HCT116 (cell line): ENCODE measurements around the gene DBP. TPM values are rescaled to one million over a fixed set of nuclear protein-coding genes. Genes with fewer than 3 reads are reported as not detected.

Experiments used
- ATAC-seq: fragments of 200-7000 bp; cut with Tn5 transposase; 2 replicates; pipeline ENCODE4 v1.9.1; 2020; ENCODE audit warnings: mild to moderate bottlenecking, moderate library complexity
- BruUV-seq: library from RNA; stranded (reverse); fragments of 400-500 nt; replicated peaks from 2 replicates; lab custom pipeline; 2021; lab: Mats Ljungman, UMichigan
- CTCF ChIA-PET: fragments of 300-600 bp; sonication (Branson Sonifier 250); formaldehyde crosslinking; loops from one replicate; lab custom pipeline; 2021; ENCODE audit warnings: antibody characterized with exemption; lab: Charles Lee
- POLR2A ChIA-PET: fragments of 300-600, 350-600 bp; sonication (Branson Sonifier 250); formaldehyde crosslinking; loops from one replicate; lab custom pipeline; 2021; ENCODE audit warnings: antibody characterized with exemption; lab: Charles Lee
- RAD21 ChIA-PET, 2 experiments: fragments of 300-600 bp; sonication (Branson Sonifier 250); formaldehyde crosslinking; loops; one replicate each; lab custom pipeline; 2023; ENCODE audit warnings: low total read pairs in 2 of 2; ENCODE audit not compliant: uncharacterized antibody in 2 of 2, unreplicated experiment in 2 of 2, low non-redundant PET in 1 of 2; lab: Charles Lee
- DNase-seq: peaks from one replicate; pipeline ENCODE4 v3.0.0-alpha.2; 2010; ENCODE audit warnings: low read depth, low spot score
- H2AFZ ChIP-seq: fragments of 200-600 bp; shearing (Covaris generic), sonication (generic); 2 replicates; pipeline ENCODE4 v1.6.1; 2017; ENCODE audit warnings: low read depth, mixed run types, mixed read lengths, antibody characterized with exemption, low read length; ENCODE audit not compliant: poor library complexity, severe bottlenecking
- H3K27ac ChIP-seq: 2 replicates; pipeline ENCODE4 v1.5.1; 2012; ENCODE audit warnings: low read depth, low read length
- H3K27me3 ChIP-seq: fragments of 200-600 bp; sonication (generic); 2 replicates; pipeline ENCODE4 v1.6.1; 2016; ENCODE audit warnings: mixed run types, low read length, mixed read lengths; ENCODE audit not compliant: insufficient read depth
- H3K36me3 ChIP-seq, 2 experiments: fragments of 200-500 bp in 1 of 2; fragments of 200-600 bp in 1 of 2; sonication (Bioruptor generic) in 1 of 2; sonication (generic) in 1 of 2; 2 replicates each; pipeline versions ENCODE4 v1.5.1 to v1.6.1; 2014 to 2016; ENCODE audit warnings: low read length in 2 of 2, inconsistent platforms in 1 of 2, mixed read lengths in 1 of 2, mixed run types in 1 of 2; ENCODE audit not compliant: insufficient read depth in 2 of 2, control insufficient read depth in 1 of 2
- H3K4me1 ChIP-seq, 2 experiments: fragments of 200-600 bp in 1 of 2; sonication (generic) in 1 of 2; 2 replicates each; pipeline versions ENCODE4 v1.5.1 to v1.6.1; 2012 to 2017; ENCODE audit warnings: low read length in 2 of 2, inconsistent platforms in 1 of 2, mild to moderate bottlenecking in 1 of 2, mixed read lengths in 1 of 2, mixed run types in 1 of 2, moderate library complexity in 1 of 2; ENCODE audit not compliant: insufficient read depth in 2 of 2, control insufficient read depth in 1 of 2
- H3K4me2 ChIP-seq: fragments of 200-600 bp; sonication (generic); 2 replicates; pipeline ENCODE4 v1.6.1; 2017; ENCODE audit warnings: mixed run types, low read length, mixed read lengths
- H3K4me3 ChIP-seq, 2 experiments: fragments of 200-600 bp in 1 of 2; sonication (generic) in 1 of 2; replicated peaks in 1 of 2; 2 replicates each; pipeline ENCODE4 v1.5.1; 2011 to 2016; ENCODE audit warnings: low read length in 2 of 2, control low read depth in 1 of 2, low read depth in 1 of 2, mild to moderate bottlenecking in 1 of 2, mixed read lengths in 1 of 2, mixed run types in 1 of 2
- H3K79me2 ChIP-seq: fragments of 200-600 bp; sonication (generic); 2 replicates; pipeline ENCODE4 v1.6.1; 2017; ENCODE audit warnings: mild to moderate bottlenecking, mixed run types, low read length, moderate library complexity, mixed read lengths; ENCODE audit not compliant: insufficient read depth
- H3K9ac ChIP-seq: fragments of 200-600 bp; sonication (generic); 2 replicates; pipeline ENCODE4 v1.6.1; 2016; ENCODE audit warnings: low read length, mixed read lengths
- H3K9me2 ChIP-seq: fragments of 200-600 bp; sonication (generic), shearing (Covaris generic); 2 replicates; pipeline ENCODE4 v1.6.1; 2017; ENCODE audit warnings: mixed run types, mild to moderate bottlenecking, moderate library complexity; ENCODE audit not compliant: insufficient read depth
- H3K9me3 ChIP-seq, 2 experiments: fragments of 200-500 bp in 1 of 2; fragments of 200-600 bp in 1 of 2; sonication (Bioruptor generic) in 1 of 2; sonication (generic) in 1 of 2; 2 replicates each; pipeline ENCODE4 v1.6.1; 2014 to 2017; ENCODE audit warnings: low read length in 2 of 2, mixed read lengths in 2 of 2, inconsistent platforms in 1 of 2, low read depth in 1 of 2, mild to moderate bottlenecking in 1 of 2, mixed run types in 1 of 2, moderate library complexity in 1 of 2; ENCODE audit not compliant: control insufficient read depth in 1 of 2, insufficient read depth in 1 of 2
- H4K20me1 ChIP-seq: fragments of 200-600 bp; sonication (generic), shearing (Covaris generic); 2 replicates; pipeline ENCODE4 v1.6.1; 2017; ENCODE audit warnings: mixed run types, mild to moderate bottlenecking, moderate library complexity; ENCODE audit not compliant: insufficient read depth
- EGR1 ChIP-seq: IDR thresholded peaks from 2 replicates; pipeline ENCODE4 v1.6.1; 2012; ENCODE audit warnings: low read depth
- ELF1 ChIP-seq: IDR thresholded peaks from 2 replicates; pipeline ENCODE4 v1.6.1; 2012; ENCODE audit warnings: low read depth, borderline replicate concordance
- EZH2 ChIP-seq: fragments of 200-600 bp; sonication (generic); IDR thresholded peaks from 2 replicates; pipeline ENCODE4 v1.6.1; 2017; ENCODE audit warnings: antibody characterized with exemption, mixed run types
- EZH2phosphoT487 ChIP-seq: fragments of 200-600 bp; IDR thresholded peaks from 2 replicates; pipeline ENCODE4 v1.6.1; 2018; ENCODE audit warnings: antibody characterized with exemption, borderline replicate concordance
- FOSL1 ChIP-seq: IDR thresholded peaks from 2 replicates; pipeline ENCODE4 v1.6.1; 2012; ENCODE audit warnings: low read depth
- JUND ChIP-seq: IDR thresholded peaks from 2 replicates; pipeline ENCODE4 v1.6.1; 2012
- POLR2A ChIP-seq: IDR thresholded peaks from 2 replicates; pipeline ENCODE4 v1.7.0; 2011; ENCODE audit warnings: borderline replicate concordance; ENCODE audit not compliant: insufficient read depth, insufficient read length; ENCODE audit errors: extremely low read depth
- POLR2AphosphoS5 ChIP-seq: IDR thresholded peaks from 2 replicates; pipeline ENCODE4 v1.6.1; 2011; ENCODE audit warnings: mild to moderate bottlenecking, low read depth, low read length, moderate library complexity
- RAD21 ChIP-seq: IDR thresholded peaks from 2 replicates; pipeline ENCODE4 v1.6.1; 2012; ENCODE audit warnings: low read depth, mild to moderate bottlenecking
- SP1 ChIP-seq: IDR thresholded peaks from 2 replicates; pipeline ENCODE4 v1.6.1; 2012; ENCODE audit warnings: low read depth
- SRF ChIP-seq: IDR thresholded peaks from 2 replicates; pipeline ENCODE4 v1.6.1; 2012; ENCODE audit warnings: low read depth
- TCF7L2 ChIP-seq: IDR thresholded peaks from 2 replicates; pipeline ENCODE4 v1.7.0; 2011; ENCODE audit warnings: borderline replicate concordance, inconsistent platforms; ENCODE audit not compliant: insufficient read depth, insufficient read length; ENCODE audit errors: extremely low read depth
- YY1 ChIP-seq: IDR thresholded peaks from 2 replicates; pipeline ENCODE4 v1.6.1; 2011; ENCODE audit warnings: low read length, low read depth, moderate library complexity, mild to moderate bottlenecking; ENCODE audit not compliant: insufficient replicate concordance; ENCODE audit errors: extremely low read depth
- ZFX ChIP-seq: fragments of 450-650 bp; IDR thresholded peaks from 2 replicates; pipeline ENCODE4 v1.6.1; 2017
- ZNF274 ChIP-seq: fragments of 200-500 bp; sonication (Bioruptor generic); IDR thresholded peaks from 2 replicates; pipeline ENCODE4 v1.6.1; 2014; ENCODE audit warnings: mild to moderate bottlenecking, low read depth, low read length, inconsistent platforms
- intact Hi-C: fragments of 100-400 bp; cut with micrococcal nuclease; formaldehyde crosslinking; loops from 2 replicates; pipeline ENCODE4 v1.10.0; 2022
- total RNA-seq: library from RNA; stranded (reverse); gene quantifications from one replicate; pipeline ENCODE4 v1.2.1, GENCODE V29; 2021; ENCODE audit not compliant: unreplicated experiment
- TF ChIP-seq, protein P1 (sequence below), 3 experiments: fragments of 200-600 bp in 1 of 3; sonication (generic) in 1 of 3; IDR thresholded peaks in 2 of 3; conservative IDR thresholded peaks in 1 of 3; 2 replicates each; pipeline ENCODE4 v1.5.1; 2012 to 2017; ENCODE audit warnings: low read depth in 2 of 3, low read length in 2 of 3, antibody characterized with exemption in 1 of 3, borderline replicate concordance in 1 of 3, control low read depth in 1 of 3, mild to moderate bottlenecking in 1 of 3, mixed read lengths in 1 of 3, mixed run types in 1 of 3, moderate library complexity in 1 of 3; ENCODE audit not compliant: insufficient read depth in 1 of 3
- TF ChIP-seq, protein P2 (sequence below): IDR thresholded peaks from 2 replicates; pipeline ENCODE4 v1.6.1; 2012; ENCODE audit warnings: low read depth
- TF ChIP-seq, protein P3 (sequence below): IDR thresholded peaks from 2 replicates; pipeline ENCODE4 v1.6.1; 2012

Gene DBP
- total RNA-seq, 1 experiment from 2014 or later = 45.9 TPM

DNA sequence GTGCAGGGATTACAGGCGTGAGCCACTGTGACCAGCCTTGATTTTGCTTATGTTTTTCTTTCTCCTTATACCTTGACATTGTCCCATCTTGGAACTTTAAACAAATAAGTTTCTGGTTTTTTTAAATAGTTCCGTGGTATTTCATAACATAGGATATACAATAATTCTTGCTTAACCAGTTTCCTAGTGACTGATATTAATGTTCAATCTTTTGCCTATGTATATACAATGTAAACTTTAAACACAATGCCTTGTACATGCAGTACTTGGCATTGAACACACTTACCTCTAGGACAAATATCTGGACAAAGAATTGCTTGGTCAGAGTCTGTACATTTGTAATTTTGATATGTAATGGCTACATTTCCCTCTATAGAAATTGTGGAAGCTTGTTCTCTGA lies 55.0 kb downstream of the DBP start:
- no TSS peak for BruUV-seq
- no peaks in the 10 kb centered on the region for H4K20me1 ChIP-seq
- H2AFZ ChIP-seq = no peak overlapping the region
- POLR2A ChIA-PET = no interaction called here
- intact Hi-C loops = loop anchor here (10.0 kb wide), 1 partner anchor 257 kb away; the partner anchor contains the start of gene EMP3
- RAD21 ChIA-PET = interaction anchor here (0.6 to 3.1 kb wide), 2 partner anchors 75 to 161 kb away, joined by 3 to 75 read pairs; no protein-coding TSS in a partner anchor
- CTCF ChIA-PET = interaction anchor here (7.7 kb wide), 1 partner anchor 75 kb away, joined by 276 read pairs; no protein-coding TSS in a partner anchor
- ATAC-seq = no peak
- no peak overlapping the region for H3K27ac ChIP-seq
- TF ChIP-seq, protein P1, sequence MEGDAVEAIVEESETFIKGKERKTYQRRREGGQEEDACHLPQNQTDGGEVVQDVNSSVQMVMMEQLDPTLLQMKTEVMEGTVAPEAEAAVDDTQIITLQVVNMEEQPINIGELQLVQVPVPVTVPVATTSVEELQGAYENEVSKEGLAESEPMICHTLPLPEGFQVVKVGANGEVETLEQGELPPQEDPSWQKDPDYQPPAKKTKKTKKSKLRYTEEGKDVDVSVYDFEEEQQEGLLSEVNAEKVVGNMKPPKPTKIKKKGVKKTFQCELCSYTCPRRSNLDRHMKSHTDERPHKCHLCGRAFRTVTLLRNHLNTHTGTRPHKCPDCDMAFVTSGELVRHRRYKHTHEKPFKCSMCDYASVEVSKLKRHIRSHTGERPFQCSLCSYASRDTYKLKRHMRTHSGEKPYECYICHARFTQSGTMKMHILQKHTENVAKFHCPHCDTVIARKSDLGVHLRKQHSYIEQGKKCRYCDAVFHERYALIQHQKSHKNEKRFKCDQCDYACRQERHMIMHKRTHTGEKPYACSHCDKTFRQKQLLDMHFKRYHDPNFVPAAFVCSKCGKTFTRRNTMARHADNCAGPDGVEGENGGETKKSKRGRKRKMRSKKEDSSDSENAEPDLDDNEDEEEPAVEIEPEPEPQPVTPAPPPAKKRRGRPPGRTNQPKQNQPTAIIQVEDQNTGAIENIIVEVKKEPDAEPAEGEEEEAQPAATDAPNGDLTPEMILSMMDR (IDR thresholded peaks at IDR 0.05 in 2 of 3, conservative IDR thresholded peaks at IDR 0.05 in 1 of 3; ENCODE audit: borderline replicate concordance in 1 of 3, insufficient read depth in 1 of 3, low read depth in 2 of 3, low read length in 2 of 3) = no peak
- TF ChIP-seq ZNF274 = no peak
- no peak for TF ChIP-seq ZFX
- no peak for TF ChIP-seq EZH2
- TF ChIP-seq SP1 = no peak
- TF ChIP-seq RAD21 = no peak
- TF ChIP-seq SRF = no peak
- no peak for TF ChIP-seq POLR2A
- TF ChIP-seq EGR1 = no peak
- no peak for TF ChIP-seq FOSL1
- TF ChIP-seq YY1 = no peak
- TF ChIP-seq, protein P2, sequence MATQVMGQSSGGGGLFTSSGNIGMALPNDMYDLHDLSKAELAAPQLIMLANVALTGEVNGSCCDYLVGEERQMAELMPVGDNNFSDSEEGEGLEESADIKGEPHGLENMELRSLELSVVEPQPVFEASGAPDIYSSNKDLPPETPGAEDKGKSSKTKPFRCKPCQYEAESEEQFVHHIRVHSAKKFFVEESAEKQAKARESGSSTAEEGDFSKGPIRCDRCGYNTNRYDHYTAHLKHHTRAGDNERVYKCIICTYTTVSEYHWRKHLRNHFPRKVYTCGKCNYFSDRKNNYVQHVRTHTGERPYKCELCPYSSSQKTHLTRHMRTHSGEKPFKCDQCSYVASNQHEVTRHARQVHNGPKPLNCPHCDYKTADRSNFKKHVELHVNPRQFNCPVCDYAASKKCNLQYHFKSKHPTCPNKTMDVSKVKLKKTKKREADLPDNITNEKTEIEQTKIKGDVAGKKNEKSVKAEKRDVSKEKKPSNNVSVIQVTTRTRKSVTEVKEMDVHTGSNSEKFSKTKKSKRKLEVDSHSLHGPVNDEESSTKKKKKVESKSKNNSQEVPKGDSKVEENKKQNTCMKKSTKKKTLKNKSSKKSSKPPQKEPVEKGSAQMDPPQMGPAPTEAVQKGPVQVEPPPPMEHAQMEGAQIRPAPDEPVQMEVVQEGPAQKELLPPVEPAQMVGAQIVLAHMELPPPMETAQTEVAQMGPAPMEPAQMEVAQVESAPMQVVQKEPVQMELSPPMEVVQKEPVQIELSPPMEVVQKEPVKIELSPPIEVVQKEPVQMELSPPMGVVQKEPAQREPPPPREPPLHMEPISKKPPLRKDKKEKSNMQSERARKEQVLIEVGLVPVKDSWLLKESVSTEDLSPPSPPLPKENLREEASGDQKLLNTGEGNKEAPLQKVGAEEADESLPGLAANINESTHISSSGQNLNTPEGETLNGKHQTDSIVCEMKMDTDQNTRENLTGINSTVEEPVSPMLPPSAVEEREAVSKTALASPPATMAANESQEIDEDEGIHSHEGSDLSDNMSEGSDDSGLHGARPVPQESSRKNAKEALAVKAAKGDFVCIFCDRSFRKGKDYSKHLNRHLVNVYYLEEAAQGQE = no peak
- TF ChIP-seq ELF1 = no peak
- TF ChIP-seq JUND = no peak
- TF ChIP-seq EZH2phosphoT487 = no peak
- TF ChIP-seq, protein P3, sequence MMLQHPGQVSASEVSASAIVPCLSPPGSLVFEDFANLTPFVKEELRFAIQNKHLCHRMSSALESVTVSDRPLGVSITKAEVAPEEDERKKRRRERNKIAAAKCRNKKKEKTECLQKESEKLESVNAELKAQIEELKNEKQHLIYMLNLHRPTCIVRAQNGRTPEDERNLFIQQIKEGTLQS = no peak
- no peak for TF ChIP-seq TCF7L2
- no peak for TF ChIP-seq POLR2AphosphoS5
- H3K79me2 ChIP-seq = no peaks in the 10 kb centered on the region
- H3K9me2 ChIP-seq = no peaks in the 10 kb centered on the region
- no peak overlapping the region for H3K4me2 ChIP-seq
- no peaks in the 10 kb centered on the region for H3K9me3 ChIP-seq
- H3K4me1 ChIP-seq = peaks cover 8 to 15% of the 10 kb centered on the region in 2 experiments
- DNase-seq = no peak
- no peak overlapping the region for H3K9ac ChIP-seq
- H3K27me3 ChIP-seq = no peaks in the 10 kb centered on the region
- H3K4me3 ChIP-seq = no peak overlapping the region
- H3K36me3 ChIP-seq = no peaks in the 10 kb centered on the region
